Fibroblast of peridontal ligament (primary cell): ENCODE data around the gene GNG7.
A peak's percentile ranks its signal among the peaks of the same experiment; 100 is the strongest.
"Not testable (repeated sequence)": the region's sequence is repeated elsewhere in the genome, so short reads cannot be mapped to it uniquely, and the experiment has no call there.

ENCODE experiments used
- DNase-seq: peaks from one replicate; pipeline ENCODE4 v3.0.0-alpha.2; 2010; ENCODE audit errors: extremely low read depth

Gene GNG7

DNA sequence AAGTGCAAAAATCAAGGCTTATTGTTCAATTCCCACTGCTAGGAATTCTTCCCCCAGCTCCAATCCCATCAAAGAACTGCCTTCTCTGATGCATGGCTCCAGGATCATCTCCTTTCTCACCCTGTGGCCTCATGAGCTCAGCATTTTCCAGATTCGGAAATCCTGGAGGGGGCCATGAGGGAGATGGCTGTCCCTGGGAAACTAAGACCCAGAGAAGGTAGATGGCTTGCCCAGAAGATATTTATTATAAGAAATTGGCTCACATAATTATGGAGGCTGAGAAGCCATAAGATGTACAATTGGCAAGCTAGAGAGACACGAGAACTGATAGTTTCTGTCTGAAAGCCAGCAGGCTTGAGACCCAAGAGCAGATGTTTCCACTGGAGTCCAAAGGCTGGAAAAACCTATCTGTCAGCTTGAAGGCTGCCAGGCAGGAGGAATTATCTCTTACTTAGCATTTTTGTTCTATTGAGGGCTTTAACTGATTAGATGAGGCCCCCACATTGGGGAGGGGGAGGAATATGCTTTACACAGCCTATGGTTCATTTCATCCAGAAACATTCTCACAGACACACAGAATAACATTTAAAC, 168.0 kb downstream of the GNG7 start:
- DNase-seq: no peak

DNA sequence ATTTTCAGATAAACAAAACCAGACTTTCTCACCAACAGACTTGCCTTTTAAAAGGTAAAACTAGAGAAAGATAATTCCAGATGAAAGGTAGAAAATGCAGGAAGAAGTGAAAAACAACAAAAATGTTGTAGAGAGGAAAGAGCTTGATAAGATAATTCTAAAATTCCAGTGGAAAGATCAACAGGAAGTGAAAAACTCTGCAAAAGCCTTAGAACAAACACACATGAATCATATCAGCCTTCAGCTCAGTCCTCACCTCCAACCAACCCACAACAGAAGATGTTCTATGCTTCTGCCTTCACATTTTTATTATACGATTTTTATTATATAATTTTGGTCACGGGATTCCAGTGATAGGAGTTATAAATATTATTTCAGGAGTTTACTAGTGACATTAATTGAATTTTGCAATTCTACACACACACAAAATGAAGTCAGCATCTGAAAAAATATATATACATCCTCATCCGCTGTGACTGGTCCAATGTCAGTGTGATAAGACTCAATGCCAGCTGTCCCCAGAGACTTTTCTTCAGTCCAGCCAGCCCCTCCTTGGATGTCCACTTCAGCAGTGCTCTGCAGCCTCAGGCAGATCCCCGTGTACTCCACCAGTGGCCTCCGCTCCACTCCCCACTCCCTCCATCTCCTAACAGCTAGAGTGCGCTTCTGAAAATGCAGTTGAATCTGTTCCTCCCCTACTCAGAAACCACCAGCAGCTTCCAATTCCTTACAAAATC, 168.6 kb downstream of the GNG7 start:
- DNase-seq: no peak

DNA sequence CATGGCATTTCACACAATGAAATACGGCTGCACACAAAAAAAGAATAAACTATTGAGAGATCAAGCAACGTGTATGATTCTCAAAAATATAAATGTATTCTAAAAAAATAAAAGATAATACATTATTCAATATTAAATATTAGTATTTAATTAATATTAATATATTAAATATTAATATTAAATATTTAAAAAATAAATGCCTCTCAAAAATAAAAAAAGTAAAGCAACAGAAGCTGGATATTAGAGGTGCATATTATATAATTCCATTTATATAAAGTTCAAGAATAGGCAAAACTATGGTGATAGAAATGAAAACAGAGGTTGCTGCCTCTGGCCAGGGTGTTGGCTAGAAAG, 169.4 kb downstream of the GNG7 start:
- no peak for DNase-seq

DNA sequence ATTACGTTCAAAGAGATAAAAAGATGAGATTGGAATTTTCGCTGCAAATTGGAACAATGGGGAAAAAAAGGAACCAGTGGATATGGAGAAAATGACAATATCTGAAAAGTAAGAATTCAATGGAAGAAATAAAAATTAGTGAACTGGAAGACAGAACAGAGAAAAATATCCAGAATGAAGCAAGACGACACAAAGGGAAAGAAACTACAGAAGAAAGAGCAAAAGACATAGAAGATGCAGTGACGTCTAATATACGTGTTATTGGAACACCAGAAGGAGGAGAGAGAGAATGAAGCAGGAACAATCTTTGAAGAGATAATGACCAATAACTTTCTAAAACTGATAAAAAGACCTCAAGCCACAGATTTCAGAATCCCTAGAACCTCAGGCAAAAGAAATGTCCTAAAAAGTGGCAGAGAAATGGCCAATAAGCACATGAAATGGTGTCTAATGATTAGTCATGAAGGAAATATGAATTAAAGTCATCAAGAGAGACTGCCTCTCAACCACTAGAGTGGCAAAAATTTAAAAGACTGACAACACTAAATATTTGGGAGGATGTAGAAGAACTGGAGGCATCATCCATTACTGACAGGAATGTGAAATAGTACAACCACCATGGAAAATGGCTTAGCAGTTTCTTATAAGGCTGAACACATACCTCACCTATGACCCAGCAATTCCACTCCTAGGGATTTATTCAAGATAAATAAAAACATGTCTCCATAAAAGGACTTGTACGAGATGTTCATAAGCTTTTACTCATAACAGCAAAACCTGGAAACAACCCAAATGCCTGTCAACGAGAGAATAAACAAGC, 170.0 kb downstream of the GNG7 start:
- DNase-seq: no peak

DNA sequence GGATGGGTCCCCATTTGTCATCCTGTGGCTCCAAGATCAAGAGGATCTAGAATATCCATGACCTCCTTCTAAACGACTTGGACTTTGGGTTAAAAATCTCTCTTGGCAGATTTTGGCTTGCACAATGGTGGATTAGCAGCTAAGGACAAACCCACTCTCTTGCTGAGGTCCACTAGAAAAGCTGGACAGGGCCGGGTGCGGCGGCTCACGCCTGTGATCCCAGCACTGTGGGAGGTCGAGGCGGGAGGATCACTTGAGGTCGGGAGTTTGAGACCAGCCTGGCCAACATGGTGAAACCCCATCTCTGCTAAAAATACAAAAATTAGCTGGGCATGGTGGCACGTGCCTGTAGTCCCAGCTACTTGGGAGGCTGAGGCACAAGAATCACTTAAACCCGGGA, 172.6 kb downstream of the GNG7 start:
- not testable (repeated sequence) for DNase-seq

- DNase-seq: peak; percentile 68
These were observed 173.0 kb downstream of the GNG7 start for GRCh38 chr19:2529473-2529918.

DNA sequence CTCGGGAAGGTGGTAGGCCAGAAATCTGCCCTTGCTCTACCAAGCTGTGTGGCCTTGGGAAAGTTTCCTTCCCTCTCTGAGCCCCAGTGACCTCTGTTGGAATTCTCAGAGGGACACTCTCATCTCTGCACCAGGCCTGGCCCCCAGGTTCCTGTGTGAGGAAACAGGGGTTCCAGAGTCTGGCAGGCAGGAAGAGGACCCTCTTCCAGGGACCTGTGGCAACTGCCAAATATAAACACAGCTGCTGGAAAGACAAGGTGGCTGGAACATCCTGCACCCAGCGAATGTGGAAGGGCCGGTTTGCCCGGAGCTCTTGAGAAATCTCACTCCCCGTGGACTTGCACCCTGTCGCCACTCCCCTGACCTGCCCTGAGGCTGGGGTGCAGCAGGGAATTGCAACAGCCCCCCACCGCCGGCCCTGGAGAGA, 173.8 kb downstream of the GNG7 start:
- no peak for DNase-seq

GRCh38 chr19:2527686-2528085, 174.8 kb downstream of the GNG7 start:
- DNase-seq: no peak

DNA sequence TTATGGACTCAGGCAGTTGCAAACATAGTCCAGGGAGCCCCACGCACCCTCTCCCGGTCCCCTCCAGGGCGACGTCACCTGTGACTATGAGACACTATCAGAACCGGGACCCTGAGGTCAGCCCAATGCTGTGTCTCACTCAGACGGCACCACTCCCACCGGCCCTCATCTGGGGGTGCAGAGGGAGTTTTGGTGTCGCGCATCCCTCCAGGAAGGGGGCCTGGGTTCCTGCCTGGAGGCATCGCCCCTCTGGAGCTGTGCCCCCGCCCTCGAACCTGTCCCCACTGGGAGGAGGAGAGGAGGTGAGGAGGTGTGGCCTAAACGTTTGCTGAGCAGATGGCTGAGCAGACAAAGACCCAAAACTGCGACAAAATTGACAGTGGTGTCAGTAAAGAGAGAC, 175.3 kb downstream of the GNG7 start:
- no peak for DNase-seq

DNA sequence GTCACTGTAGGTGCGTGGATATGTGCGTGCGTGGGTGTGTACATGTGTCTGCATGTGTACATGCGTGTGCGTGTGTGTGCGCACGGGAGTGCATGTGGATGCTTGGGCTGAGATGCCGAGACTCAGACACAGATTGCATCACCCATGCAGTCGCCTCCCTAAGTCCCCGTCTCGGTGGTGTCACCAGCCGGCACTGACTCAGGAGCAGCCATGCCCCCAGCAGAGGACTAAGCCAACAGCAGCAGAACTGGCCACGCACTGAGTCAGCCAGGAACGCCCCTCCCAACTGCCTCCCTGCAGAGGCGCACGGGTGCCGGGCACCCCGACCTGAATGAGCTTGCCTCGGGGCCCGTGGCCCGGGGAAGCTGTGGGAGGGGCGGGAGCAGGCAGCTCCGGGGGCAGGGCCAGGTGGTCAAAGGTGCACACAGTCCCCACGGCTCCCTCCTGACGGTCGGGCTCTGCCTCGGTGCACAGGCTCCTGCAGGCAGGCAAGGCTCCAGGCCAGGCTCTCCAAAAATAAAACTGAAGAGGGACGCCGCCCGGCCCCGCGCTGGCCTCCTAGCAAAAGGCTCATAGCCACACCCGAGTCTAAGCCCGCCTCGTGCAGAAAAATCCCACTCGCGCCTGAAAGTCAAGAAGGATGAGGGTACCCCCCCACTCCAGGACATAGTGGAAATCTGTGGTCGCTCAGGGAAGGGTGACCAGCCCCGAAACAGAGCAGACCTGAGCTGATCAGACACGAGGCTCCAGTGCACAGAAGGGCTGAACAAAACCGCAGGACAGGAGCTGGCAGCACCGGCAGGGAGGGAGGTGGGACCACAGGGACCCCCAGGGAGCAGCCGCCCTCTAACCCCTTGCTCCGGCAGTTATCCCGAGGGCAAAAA, 177.4 kb downstream of the GNG7 start:
- no peak for DNase-seq

GRCh38 chr19:2524361-2524839, 178.1 kb downstream of the GNG7 start:
- no peak for DNase-seq

DNA sequence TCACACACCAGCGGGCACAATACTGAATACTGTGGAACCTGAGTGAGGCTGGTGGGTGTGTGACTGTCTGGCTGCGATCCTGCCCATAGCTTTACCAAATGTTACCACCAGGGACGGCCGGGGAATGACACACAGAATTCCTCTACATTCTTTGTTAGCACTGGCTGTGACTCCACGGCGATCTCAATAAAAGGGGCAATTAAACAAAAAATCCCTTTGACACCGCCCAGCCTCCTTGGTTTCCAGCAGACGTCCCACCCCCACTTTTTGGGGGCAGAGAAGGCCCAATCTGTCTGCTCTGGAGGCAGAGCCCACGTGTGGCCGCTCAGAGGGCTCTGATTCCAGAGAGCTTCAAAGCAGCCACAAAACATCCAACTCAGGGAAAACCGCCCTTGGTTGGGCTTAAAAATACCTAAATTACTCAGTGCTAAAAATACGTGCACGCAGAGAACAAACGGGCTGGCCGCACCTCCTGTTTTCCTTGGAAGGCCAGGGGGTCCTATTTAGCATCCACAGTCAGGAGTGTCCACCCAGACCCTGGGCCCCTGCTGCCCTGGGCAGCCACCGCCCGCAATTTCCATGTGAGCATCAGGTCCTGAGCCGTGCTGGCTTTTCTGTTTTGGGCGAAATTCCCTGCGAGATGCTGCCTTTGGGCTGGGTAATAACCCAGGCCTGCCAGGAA, 178.7 kb downstream of the GNG7 start:
- DNase-seq: peak; percentile 67

DNA sequence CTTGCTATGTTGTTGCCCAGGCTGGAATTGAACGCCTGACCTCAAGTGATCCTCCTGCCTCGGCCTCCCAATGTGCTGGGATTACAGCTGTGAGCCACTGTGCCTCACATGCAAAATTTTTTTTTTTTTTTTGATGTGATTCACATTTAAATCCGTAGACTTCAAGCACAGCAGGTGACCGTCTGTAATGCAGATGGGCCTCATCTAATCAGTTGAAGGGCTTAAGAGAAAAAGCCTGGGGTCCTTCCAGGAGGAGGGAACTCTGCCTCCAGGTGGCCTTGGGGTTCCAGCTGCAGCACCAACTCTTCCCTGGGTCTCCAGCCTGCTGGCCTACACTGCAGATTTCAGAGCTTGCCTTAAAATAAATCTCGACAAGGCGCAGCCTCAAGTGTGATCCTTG, 183.0 kb downstream of the GNG7 start:
- no peak for DNase-seq

- not testable (repeated sequence) for DNase-seq
These were observed 183.6 kb downstream of the GNG7 start for GRCh38 chr19:2518856-2519255.

GRCh38 chr19:2517881-2518601, 184.5 kb downstream of the GNG7 start:
- DNase-seq: no peak

DNA sequence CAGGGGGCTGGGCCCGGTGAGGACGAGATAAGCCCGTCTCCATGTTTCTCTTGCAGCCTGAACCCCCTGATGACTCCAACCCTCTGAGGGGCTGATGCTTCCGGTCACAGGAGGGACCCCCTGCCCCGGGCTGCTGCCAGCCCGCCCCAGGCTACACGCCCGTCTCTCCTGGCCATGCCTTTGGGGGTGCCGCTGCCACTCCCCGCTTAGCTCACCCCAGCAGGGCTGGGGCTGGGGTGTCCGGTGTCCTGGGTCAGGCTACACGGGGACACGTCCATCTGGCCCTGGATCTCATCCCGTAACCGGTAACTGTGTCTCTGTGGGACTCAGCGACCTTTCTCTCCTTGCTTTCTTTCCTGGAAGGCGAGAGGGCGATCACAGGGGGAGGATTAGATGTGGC, 185.8 kb downstream of the GNG7 start:
- no peak for DNase-seq

- DNase-seq: no peak
These were observed 187.4 kb downstream of the GNG7 start for GRCh38 chr19:2514981-2515518.

DNA sequence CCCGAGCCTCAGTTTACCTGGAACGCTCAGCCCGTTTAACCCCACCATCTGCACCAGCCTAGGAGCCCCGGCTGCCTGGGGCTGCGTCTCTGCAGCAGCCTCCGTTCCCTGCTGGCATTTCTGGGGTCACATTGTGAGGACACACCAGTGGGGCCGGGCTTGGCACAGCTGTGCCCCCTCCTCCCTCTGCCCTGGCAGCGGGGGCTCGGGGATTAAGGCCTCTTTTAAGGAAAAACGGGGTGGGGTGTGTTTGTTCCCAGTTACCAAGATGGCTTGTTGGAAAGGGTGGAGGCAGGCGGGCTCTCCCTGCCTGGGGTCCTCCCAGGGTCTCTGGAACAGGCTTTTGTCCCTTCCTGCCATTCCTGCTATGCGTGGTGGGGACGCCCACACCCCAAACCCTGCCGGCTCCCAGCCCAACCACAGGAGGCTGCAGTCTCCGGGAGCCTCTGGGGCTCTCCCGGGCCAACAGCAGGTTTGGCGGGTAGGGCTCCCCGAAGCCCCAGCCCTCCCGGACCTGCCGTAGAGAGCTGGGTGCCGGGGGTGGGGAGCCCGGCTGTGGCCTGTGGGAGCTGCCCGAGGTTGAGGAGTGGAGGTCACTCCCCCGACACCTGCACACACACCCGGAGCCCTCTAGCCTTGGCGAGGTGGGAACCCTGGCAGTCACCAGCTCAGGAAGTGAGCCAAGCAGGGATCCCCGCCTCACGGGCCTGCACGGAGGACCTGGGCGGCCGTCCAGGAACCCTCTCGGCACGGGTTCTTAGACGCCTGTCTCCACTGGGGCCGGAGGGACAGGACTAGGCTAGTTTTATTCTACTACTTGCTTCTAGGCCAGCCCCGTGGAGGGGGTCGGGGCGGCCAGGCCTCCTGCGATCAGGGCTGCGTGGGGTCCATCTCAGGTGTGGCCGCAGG, 189.7 kb downstream of the GNG7 start:
- DNase-seq: no peak

- no peak for DNase-seq
These were observed 190.5 kb downstream of the GNG7 start for GRCh38 chr19:2511991-2512390.
